Uterus (tissue), 2 donors: ENCODE results near the gene COL23A1.

ENCODE experiments used
- CTCF ChIP-seq, 4 experiments: fragments of 200-600 bp in 2 of 4; fragments of 450-650 bp in 2 of 4; sonication (generic) in 2 of 4; IDR thresholded peaks; one replicate each; pipeline ENCODE4 v1.5.1; 2016 to 2019; ENCODE audit warnings: antibody characterized with exemption in 4 of 4, mild to moderate bottlenecking in 2 of 4, moderate library complexity in 1 of 4
- POLR2A ChIP-seq, 2 donors: fragments of 450-650 bp; IDR thresholded peaks; one replicate each; pipeline ENCODE4 v1.6.1; 2016; ENCODE audit warnings: antibody characterized with exemption in 2 of 2, mild to moderate bottlenecking in 1 of 2, moderate library complexity in 1 of 2

GRCh38 chr5:178630475-178630930 is 40.3 kb upstream of the COL23A1 start:
- TF ChIP-seq CTCF (IDR thresholded peaks at IDR 0.05) (no peak), POLR2A (IDR thresholded peaks at IDR 0.05) (no peak)
